ENCODE results near the gene NCS1.

NCS1 gene

GRCh38 chr9:130175355-130175754, 3.2 kb downstream of the NCS1 start:
- no peak for DNase-seq (ENCODE audit: low read depth in 3 of 3)

DNA sequence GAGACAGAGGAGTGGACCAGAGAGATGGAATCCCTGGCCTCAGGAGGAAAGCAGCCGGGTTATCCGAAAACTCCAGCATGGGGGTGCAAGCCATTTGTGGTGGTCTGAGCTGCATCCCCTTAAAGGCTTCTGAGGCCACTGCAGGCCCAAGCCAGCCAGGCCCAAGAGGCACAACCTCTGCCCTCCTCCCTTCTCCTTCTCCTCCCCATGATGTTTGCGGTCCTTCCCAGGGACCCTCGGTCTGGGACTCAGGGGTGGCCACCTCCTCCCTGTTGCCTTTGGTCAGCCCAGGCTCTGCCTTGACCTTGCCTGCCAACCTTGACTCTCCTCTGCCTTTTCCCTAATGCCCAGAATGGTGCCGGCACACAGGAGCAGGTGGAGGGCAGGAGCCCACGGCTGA, 4.6 kb downstream of the NCS1 start:
- no peak for DNase-seq (ENCODE audit: low read depth in 3 of 3)

DNA sequence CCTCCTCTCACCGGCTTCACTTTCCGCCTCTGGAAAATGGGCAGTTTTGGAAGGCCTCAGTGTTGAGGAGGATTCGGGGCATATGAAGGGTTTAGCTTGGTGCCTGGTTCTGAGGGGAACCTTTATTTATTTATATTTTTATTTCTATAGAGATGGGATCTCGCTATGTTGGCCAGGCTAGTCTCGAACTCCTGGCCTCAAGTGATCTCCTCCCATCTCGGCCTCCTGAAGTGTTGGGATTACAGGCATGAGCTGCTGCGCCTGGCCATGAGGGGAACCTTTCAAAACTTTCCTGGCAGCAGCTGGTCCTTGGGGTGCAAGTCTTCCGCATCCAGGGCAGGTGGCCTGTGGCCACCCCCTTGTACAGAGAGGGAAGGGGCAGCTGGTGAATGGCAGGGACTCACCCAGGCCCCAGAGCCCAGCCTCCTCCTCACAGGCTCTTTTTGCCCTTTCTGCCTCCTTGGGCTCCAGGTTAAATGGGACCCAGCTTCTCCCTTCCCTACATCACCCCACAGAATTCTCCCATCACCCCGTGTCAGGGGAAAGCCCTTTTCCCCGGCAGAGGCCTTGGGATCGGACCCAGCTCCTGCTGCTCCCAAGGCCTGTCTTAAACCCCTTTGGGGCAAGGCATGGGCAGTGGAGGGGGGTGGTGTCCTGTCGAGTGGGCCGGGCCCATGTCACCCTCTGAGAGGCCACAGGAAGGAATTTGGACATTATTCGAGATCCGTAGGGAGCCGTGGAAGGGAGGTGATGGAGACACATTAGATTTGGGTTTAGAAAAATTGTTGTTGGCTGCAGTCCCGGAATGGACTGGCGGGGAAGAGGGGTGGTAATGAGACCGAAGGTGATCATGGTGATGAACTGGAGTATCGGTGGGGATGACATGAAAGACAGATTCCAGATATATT, 5.9 kb downstream of the NCS1 start:
- no peak for DNase-seq (ENCODE audit: low read depth in 3 of 3)

DNA sequence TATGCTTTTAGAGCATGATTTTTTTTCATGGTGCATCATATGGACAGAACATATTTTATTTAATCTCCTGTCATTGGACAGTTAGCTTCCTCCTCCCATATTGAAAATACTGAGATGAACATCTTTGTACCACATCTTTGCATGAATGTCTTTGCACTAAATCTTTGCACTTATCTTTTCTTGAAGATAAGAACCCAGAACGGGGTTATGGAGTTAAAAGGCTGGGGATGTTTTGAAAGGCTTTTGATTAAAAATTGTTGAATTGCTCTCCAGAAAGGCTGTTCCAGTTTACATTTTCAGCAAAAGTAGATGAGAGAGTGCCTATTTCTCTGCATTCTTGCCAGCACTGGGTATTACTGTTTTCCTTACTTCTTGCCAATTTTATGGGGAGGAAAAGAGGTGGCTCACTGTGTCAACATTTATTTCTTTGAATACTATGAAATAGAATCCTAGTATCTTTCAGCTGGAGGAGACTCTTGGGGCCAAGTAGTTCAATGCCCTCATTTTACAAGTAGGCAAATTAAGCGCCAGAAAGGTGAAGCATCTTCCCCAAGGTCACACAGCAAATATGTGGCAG, 7.2 kb downstream of the NCS1 start:
- no peak for DNase-seq (ENCODE audit: low read depth in 3 of 3)

DNA sequence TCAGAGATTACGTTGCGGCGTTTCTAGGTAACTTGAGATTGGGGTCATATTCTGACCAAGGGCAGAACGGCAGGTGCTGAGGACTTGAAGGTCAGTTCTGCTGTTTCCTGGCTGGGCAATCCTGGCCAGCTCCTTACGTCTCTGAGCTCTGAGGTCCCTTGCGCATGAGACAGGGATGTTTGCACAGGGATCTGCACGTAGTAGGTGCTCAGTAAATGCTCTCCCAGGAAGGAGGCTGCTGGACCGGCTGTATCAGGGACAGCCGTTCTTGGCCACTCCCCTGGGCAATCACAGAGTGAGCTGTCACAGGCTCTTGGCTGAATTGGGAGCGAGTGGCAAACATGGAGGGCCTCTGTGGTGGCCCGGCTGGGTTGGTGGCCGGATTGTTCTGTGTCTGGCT, 8.3 kb downstream of the NCS1 start:
- no peak for DNase-seq (ENCODE audit: low read depth in 3 of 3)

GRCh38 chr9:130181678-130182380, 9.6 kb downstream of the NCS1 start:
- no peak for DNase-seq (ENCODE audit: low read depth in 3 of 3)

GRCh38 chr9:130182381-130182909, 10.2 kb downstream of the NCS1 start:
- no peak for DNase-seq (ENCODE audit: low read depth in 3 of 3)

GRCh38 chr9:130183133-130183762, 11.0 kb downstream of the NCS1 start:
- DNase-seq (ENCODE audit: low read depth in 3 of 3), result no peak

DNA sequence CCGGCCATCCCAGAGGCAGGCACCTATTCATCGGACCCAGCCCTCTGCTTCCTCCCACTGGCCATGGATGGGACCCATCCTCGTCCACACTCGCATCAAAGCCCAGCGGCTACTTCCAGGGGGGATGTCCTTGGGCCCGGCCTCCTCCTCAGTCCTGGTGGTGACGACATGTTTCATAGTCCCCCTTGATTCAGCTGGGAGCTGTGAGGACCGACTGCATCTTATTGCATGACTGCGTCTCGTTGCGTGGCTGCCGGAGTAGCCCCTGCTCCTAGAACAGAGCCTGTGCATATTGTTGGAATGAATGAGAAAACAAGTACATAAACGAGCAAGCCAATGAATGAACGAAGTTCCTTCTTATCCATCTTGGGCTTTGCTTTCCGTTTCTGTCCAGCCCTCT, 12.8 kb downstream of the NCS1 start:
- no peak for DNase-seq (ENCODE audit: low read depth in 3 of 3)

DNA sequence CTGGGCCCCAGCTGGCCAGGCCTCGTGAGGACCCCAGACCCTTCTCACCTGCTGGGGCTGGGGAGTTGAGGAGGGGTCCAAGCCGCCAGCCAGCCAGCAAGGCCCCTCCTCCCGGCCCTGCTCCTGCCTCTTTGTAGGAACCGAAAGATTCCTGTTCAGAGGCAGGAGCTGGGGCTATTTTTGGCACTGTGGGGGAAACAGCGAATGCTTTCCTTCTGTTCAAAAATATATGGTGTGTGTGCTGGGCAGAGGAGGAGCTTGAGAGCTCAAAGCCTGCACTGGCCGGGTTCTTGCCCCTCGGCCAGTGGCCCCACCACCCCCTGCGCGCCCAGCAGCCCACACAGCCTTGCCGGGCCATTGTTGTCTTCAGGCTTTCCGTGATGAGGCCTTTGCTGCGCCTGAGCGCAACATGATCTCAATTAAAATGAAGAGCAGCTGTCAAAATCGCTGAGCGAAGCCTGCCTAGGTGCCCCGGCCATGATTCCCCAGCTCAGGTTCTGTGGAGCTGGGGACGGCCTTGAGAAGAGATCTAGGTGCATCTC, 13.4 kb downstream of the NCS1 start:
- DNase-seq (ENCODE audit: low read depth in 3 of 3), result no peak

DNA sequence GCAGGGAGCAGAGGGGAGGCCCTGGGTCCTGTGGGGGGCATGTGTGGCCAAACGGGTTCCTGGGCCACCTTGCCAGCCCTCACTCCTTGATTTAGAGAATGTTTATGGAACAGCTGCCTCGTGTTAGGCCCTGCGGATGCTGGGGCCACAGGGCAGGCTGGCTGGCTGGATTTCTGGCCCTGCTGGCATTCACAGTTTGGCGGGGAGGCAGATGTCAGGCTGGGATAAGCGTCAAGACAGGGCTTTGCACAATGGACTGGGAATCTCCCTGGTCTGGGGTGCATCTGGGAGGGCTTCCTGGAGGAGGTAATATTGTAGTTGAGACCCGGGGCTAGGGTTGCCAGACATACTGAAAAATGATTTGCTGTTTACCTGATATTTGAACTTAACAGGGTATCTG, 13.8 kb downstream of the NCS1 start:
- DNase-seq (ENCODE audit: low read depth in 3 of 3), result no peak

- no peak for DNase-seq (ENCODE audit: low read depth in 3 of 3)
These were observed 14.8 kb downstream of the NCS1 start for GRCh38 chr9:130186839-130187522.

DNA sequence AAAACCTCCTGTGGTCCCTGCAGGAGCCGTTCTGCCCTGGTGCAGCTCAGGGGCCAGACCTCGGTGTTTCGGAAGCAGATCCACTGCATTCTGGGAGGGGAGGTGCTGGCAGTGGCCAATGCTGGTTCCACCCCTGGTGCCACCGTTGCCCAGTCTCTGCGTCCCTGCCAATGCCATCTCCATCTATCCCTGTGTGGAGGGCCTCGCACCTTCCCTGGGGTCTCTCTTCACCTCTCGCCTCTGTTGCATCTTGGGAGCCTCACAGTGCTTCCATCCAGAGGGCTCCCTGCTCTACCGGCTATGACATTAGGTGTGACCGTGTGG, 15.3 kb downstream of the NCS1 start:
- no peak for DNase-seq (ENCODE audit: low read depth in 3 of 3)

- DNase-seq (ENCODE audit: low read depth in 3 of 3), result no peak
These were observed 16.8 kb downstream of the NCS1 start for GRCh38 chr9:130188860-130189481.

- DNase-seq (ENCODE audit: low read depth in 3 of 3), result no peak
These were observed 17.6 kb downstream of the NCS1 start for GRCh38 chr9:130189840-130190239.

DNA sequence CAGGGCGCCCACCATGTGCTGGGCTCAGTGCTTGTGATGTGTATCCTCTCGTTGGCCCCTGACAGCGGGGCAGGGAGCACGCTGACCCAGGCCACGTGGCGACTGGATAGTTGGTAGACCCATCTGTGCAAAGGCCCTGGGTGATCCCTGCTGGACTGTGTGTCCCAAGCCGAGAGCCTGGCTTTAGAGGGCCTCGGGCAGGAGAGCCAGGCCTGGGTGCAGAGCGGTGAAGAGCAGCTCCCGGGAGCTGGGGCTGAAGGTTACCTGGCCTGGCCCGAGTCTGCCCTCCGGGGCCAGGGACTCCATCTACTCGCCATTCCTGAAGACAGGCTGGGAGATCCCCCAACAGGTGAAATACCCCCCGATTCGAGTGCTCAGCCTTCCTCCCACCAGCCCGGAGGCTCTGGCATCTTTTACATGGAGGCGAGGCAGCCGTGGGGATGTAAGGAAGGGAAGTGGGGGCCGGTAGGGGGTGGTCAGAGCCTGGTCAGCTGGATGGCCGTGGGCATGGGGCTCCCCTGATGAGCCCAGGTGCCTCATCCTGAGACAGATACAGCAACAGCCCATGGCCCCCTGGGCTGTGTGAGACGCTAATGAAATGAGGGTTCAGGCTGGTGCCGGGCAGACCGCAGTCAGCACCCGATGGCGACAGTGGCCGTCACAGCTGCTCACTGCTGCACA, 19.0 kb downstream of the NCS1 start:
- DNase-seq (ENCODE audit: low read depth in 3 of 3), result no peak

GRCh38 chr9:130191749-130192120, 19.5 kb downstream of the NCS1 start:
- no peak for DNase-seq (ENCODE audit: low read depth in 3 of 3)

DNA sequence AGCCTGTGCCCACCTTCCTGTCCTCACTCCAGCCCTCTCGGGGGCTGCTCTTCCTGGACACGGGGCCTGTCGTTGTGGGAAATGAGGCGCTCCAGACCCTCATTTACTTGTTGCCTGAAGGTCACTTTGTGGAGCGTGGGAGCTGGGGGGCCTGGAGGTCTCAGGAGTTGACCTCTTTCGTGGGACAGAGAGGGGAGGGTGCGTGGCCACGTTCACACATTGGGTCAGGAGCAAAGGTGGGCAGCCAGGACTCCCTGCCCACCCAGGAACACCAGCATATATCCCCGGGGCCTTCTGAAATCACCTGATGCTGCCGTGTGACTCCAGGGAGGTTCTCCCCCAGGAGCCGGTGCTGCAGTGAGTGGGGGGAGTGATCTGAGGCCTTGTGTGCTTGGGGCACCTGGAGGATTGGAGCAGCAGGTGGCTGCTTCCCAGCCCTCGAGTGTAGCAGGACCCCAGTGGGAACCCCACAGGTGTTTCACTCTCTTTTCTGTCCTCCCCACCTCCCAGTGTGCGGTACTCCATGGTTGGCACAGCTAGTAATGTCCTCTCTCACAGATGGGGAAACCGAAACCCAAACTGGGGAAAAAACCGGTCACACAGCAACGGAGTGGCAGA, 20.3 kb downstream of the NCS1 start:
- DNase-seq (ENCODE audit: low read depth in 3 of 3), result no peak

- DNase-seq (ENCODE audit: low read depth in 3 of 3), result no peak
These were observed 20.9 kb downstream of the NCS1 start for GRCh38 chr9:130193103-130193502.
